ENCODE data around the gene SGK1. TPM values are rescaled to one million over a fixed set of nuclear protein-coding genes. Genes with fewer than 3 reads are reported as not detected.

Gene SGK1
- total RNA-seq, result 125 and 420 TPM in 2 replicates

GRCh38 chr6:134317471-134318131, at the start of gene SGK1:
Gene SGK1 (minus strand): TSS chr6:134318112. CDS start chr6:134317460, 652 bp downstream.

Measured in pericardium fibroblast (primary cell).